A673 (cell line): ENCODE measurements around the gene SERTM2.

Experiments
- EZH2 ChIP-seq: fragments of 200-600 bp; sonication (generic); IDR thresholded peaks from 2 replicates; pipeline ENCODE4 v1.6.1; 2017; ENCODE audit warnings: borderline replicate concordance, low read depth, mild to moderate bottlenecking, mixed read lengths, antibody characterized with exemption, low read length; ENCODE audit not compliant: poor library complexity, severe bottlenecking
- TF ChIP-seq, protein P1 (sequence below): fragments of 300-800, 200-600 bp; sonication (generic); conservative IDR thresholded peaks from 2 replicates; pipeline ENCODE4 v1.5.1; 2017; ENCODE audit warnings: low read depth, mild to moderate bottlenecking, antibody characterized with exemption, low read length, moderate library complexity, mixed read lengths

DNA sequence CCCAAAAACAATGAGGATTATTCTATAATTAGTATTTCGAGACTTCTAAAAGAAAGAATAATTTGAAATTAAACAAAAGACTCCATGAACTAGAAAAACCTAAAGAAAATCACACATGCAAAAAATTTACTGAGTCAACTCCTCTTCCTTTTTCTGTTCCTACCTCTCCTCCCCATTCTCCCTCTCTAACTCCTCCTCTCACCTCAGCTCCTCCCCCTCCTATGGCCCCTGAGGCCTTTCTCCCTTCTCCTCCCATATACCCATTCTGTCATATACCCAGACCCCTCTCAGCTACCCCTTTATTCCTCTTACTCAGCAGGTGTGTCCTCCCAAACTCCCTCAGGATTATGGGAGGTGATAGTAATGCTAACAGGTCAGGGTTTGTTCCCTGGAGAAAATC is 57.4 kb downstream of the SERTM2 start:
- TF ChIP-seq, protein P1, sequence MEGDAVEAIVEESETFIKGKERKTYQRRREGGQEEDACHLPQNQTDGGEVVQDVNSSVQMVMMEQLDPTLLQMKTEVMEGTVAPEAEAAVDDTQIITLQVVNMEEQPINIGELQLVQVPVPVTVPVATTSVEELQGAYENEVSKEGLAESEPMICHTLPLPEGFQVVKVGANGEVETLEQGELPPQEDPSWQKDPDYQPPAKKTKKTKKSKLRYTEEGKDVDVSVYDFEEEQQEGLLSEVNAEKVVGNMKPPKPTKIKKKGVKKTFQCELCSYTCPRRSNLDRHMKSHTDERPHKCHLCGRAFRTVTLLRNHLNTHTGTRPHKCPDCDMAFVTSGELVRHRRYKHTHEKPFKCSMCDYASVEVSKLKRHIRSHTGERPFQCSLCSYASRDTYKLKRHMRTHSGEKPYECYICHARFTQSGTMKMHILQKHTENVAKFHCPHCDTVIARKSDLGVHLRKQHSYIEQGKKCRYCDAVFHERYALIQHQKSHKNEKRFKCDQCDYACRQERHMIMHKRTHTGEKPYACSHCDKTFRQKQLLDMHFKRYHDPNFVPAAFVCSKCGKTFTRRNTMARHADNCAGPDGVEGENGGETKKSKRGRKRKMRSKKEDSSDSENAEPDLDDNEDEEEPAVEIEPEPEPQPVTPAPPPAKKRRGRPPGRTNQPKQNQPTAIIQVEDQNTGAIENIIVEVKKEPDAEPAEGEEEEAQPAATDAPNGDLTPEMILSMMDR: no peak
- no peak for TF ChIP-seq EZH2
